ENCODE measurements around the gene SALL4.

DNA sequence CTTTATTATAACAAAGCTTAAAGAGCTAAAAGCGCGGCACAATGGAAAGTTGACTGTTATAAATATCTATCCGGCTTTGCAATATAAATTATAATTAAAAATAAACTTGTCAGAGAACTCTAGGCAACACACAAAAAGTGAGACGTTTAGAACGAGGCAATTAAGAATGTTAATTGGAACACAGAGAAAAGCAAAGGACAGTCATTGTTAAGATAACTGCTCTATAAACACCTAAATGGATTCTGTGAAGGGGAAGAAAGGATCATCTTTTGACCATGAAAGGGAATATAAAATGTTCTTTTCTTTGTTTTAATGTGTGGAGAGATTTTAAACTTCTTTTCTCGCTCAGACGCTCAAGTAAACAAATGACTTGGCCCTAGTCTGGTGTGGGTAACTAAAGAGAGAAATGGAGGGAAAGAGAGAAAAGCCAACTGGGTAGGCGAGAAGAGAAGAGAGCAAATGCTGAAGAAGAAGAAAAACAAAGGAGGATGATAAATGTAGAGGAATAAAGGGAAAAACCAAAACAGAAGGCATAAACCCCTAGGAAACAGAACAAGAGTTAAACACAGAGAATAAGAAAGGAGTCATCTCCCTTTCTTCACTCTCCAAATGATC is 9.3 kb upstream of the SALL4 start:
- TF ChIP-seq CTCF (IDR thresholded peaks at IDR 0.05 in 2 of 3, conservative IDR thresholded peaks at IDR 0.05 in 1 of 3; ENCODE audit: insufficient read depth in 2 of 3, low read depth in 1 of 3, low read length in 3 of 3), result no peak
- no peak for TF ChIP-seq TAF7 (tag; IDR thresholded peaks at IDR 0.05)
- TF ChIP-seq ZBTB33 (CRISPR knock-in tag; IDR thresholded peaks at IDR 0.05), result no peak
- TF ChIP-seq BMI1 (IDR thresholded peaks at IDR 0.05; ENCODE audit: low read length), result no peak
- no peak for TF ChIP-seq BDP1 (IDR thresholded peaks at IDR 0.05; ENCODE audit: insufficient read depth, insufficient read length)
- no peak for TF ChIP-seq GTF2F1 (IDR thresholded peaks at IDR 0.05; ENCODE audit: low read depth, low read length)
- TF ChIP-seq, protein P1, sequence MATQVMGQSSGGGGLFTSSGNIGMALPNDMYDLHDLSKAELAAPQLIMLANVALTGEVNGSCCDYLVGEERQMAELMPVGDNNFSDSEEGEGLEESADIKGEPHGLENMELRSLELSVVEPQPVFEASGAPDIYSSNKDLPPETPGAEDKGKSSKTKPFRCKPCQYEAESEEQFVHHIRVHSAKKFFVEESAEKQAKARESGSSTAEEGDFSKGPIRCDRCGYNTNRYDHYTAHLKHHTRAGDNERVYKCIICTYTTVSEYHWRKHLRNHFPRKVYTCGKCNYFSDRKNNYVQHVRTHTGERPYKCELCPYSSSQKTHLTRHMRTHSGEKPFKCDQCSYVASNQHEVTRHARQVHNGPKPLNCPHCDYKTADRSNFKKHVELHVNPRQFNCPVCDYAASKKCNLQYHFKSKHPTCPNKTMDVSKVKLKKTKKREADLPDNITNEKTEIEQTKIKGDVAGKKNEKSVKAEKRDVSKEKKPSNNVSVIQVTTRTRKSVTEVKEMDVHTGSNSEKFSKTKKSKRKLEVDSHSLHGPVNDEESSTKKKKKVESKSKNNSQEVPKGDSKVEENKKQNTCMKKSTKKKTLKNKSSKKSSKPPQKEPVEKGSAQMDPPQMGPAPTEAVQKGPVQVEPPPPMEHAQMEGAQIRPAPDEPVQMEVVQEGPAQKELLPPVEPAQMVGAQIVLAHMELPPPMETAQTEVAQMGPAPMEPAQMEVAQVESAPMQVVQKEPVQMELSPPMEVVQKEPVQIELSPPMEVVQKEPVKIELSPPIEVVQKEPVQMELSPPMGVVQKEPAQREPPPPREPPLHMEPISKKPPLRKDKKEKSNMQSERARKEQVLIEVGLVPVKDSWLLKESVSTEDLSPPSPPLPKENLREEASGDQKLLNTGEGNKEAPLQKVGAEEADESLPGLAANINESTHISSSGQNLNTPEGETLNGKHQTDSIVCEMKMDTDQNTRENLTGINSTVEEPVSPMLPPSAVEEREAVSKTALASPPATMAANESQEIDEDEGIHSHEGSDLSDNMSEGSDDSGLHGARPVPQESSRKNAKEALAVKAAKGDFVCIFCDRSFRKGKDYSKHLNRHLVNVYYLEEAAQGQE (IDR thresholded peaks at IDR 0.05; ENCODE audit: borderline replicate concordance), result no peak
- TF ChIP-seq, protein P1 (CRISPR knock-in tag; IDR thresholded peaks at IDR 0.05; ENCODE audit: low read depth), result no peak
- no peak for TF ChIP-seq EHMT2 (IDR thresholded peaks at IDR 0.05)
- TF ChIP-seq JUND (IDR thresholded peaks at IDR 0.05; ENCODE audit: borderline replicate concordance, low read depth, low read length), result no peak
- TF ChIP-seq JUND (tag; IDR thresholded peaks at IDR 0.05; ENCODE audit: borderline replicate concordance, low read depth, low read length), result no peak
- TF ChIP-seq EZH2 (IDR thresholded peaks at IDR 0.05; ENCODE audit: borderline replicate concordance, low read depth, low read length), result no peak
- no peak for TF ChIP-seq KDM1A (IDR thresholded peaks at IDR 0.05)
- TF ChIP-seq E2F4 (CRISPR knock-in tag; IDR thresholded peaks at IDR 0.05; ENCODE audit: low read depth), result no peak
- TF ChIP-seq EWSR1 (IDR thresholded peaks at IDR 0.05; ENCODE audit: borderline replicate concordance, low read depth, partially characterized antibody), result no peak

Measured in K562 (cell line).